Measurements from ENCODE around the gene HUNK.

Gene HUNK

GRCh38 chr21:31986035-31986856 lies 113.4 kb downstream of the HUNK start:
- TF ChIP-seq CTCF (IDR thresholded peaks at IDR 0.05; ENCODE audit: insufficient read depth, low read length, poor library complexity, severe bottlenecking) = no peak

GRCh38 chr21:31987696-31988095 lies 114.9 kb downstream of the HUNK start:
- Histone ChIP-seq H3K4me3 (replicated peaks; ENCODE audit: low read depth, low read length) (no peak overlapping the region), H3K27me3 (replicated peaks; ENCODE audit: control insufficient read depth, insufficient read depth, low read length) (no peaks in the 10 kb centered on the region), H3K36me3 (ENCODE audit: control insufficient read depth, insufficient read depth, low read length) (no peaks in the 10 kb centered on the region)
- no peak for DNase-seq (ENCODE audit: extremely low read depth, insufficient read length)
- no peak for TF ChIP-seq CTCF (IDR thresholded peaks at IDR 0.05; ENCODE audit: insufficient read depth, low read length, poor library complexity, severe bottlenecking)

More at GRCh38 chr21:31986035-31986856, 113.4 kb downstream of the HUNK start:
- no peak for DNase-seq (ENCODE audit: extremely low read depth, insufficient read length)
- H3K36me3 ChIP-seq (ENCODE audit: control insufficient read depth, insufficient read depth, low read length) = no peaks in the 10 kb centered on the region
- H3K27me3 ChIP-seq (replicated peaks; ENCODE audit: control insufficient read depth, insufficient read depth, low read length) = no peaks in the 10 kb centered on the region
- H3K4me3 ChIP-seq (replicated peaks; ENCODE audit: low read depth, low read length) = no peak overlapping the region

- DNase-seq (ENCODE audit: extremely low read depth, insufficient read length) = no peak
- H3K4me3 ChIP-seq (replicated peaks; ENCODE audit: low read depth, low read length) = no peak overlapping the region
- H3K27me3 ChIP-seq (replicated peaks; ENCODE audit: control insufficient read depth, insufficient read depth, low read length) = no peaks in the 10 kb centered on the region
- TF ChIP-seq CTCF (IDR thresholded peaks at IDR 0.05; ENCODE audit: insufficient read depth, low read length, poor library complexity, severe bottlenecking) = no peak
- no peaks in the 10 kb centered on the region for H3K36me3 ChIP-seq (ENCODE audit: control insufficient read depth, insufficient read depth, low read length)
These were observed 115.9 kb downstream of the HUNK start for GRCh38 chr21:31988492-31989290.

GRCh38 chr21:31991356-31992331 lies 118.8 kb downstream of the HUNK start:
- peak; percentile 27 for TF ChIP-seq CTCF (IDR thresholded peaks at IDR 0.05; ENCODE audit: insufficient read depth, low read length, poor library complexity, severe bottlenecking)
- no peak for DNase-seq (ENCODE audit: extremely low read depth, insufficient read length)
- H3K36me3 ChIP-seq (ENCODE audit: control insufficient read depth, insufficient read depth, low read length) = no peaks in the 10 kb centered on the region
- H3K27me3 ChIP-seq (replicated peaks; ENCODE audit: control insufficient read depth, insufficient read depth, low read length) = no peaks in the 10 kb centered on the region
- H3K4me3 ChIP-seq (replicated peaks; ENCODE audit: low read depth, low read length) = no peak overlapping the region

GRCh38 chr21:31992391-31992790 lies 119.6 kb downstream of the HUNK start:
- Histone ChIP-seq H3K4me3 (replicated peaks; ENCODE audit: low read depth, low read length) (no peak overlapping the region), H3K36me3 (ENCODE audit: control insufficient read depth, insufficient read depth, low read length) (no peaks in the 10 kb centered on the region), H3K27me3 (replicated peaks; ENCODE audit: control insufficient read depth, insufficient read depth, low read length) (no peaks in the 10 kb centered on the region)
- DNase-seq (ENCODE audit: extremely low read depth, insufficient read length) = no peak
- no peak for TF ChIP-seq CTCF (IDR thresholded peaks at IDR 0.05; ENCODE audit: insufficient read depth, low read length, poor library complexity, severe bottlenecking)
